Esophagus squamous epithelium (tissue), 4 donors: ENCODE measurements around the gene MMS19.

Source experiments
- CTCF ChIP-seq, 6 experiments: fragments of 450-650 bp in 4 of 6; fragments of 200-600 bp in 2 of 6; sonication (generic) in 2 of 6; IDR thresholded peaks; one replicate each; pipeline ENCODE4 v1.5.1; 2016 to 2019; ENCODE audit warnings: antibody characterized with exemption in 6 of 6, mild to moderate bottlenecking in 4 of 6, moderate library complexity in 4 of 6
- POLR2A ChIP-seq, 4 donors: fragments of 450-650 bp; IDR thresholded peaks; one replicate each; pipeline ENCODE4 v1.6.1; 2017; ENCODE audit warnings: antibody characterized with exemption in 4 of 4, mild to moderate bottlenecking in 4 of 4, moderate library complexity in 3 of 4

- TF ChIP-seq CTCF (IDR thresholded peaks at IDR 0.05) = no peak
- no peak for TF ChIP-seq POLR2A (IDR thresholded peaks at IDR 0.05)
Observed at GRCh38 chr10:97547271-97547600, 49.0 kb upstream of the MMS19 start.
